ENCODE measurements around the gene ECI1.

ECI1 gene

GRCh38 chr16:2194166-2194834 is 57.1 kb downstream of the ECI1 start:
- no peak for DNase-seq

- DNase-seq = no peak
Observed at GRCh38 chr16:2191446-2191706, 60.0 kb downstream of the ECI1 start.

- DNase-seq = no peak
Observed at GRCh38 chr16:2190659-2191445, 60.5 kb downstream of the ECI1 start.

- DNase-seq = no peak
Observed at GRCh38 chr16:2190002-2190658, 61.3 kb downstream of the ECI1 start.

Data from GDM1 (cell line).